Trophoblast cell (in vitro differentiated cells and primary cell): ENCODE data around the gene IVD.

Experiments used
- DNase-seq, 2 donors: peaks; one replicate each; pipeline ENCODE4 v3.0.0-alpha.2; 2016
- H2AFZ ChIP-seq: 2 replicates; pipeline ENCODE4 v1.6.1; 2013; ENCODE audit warnings: low read length, moderate library complexity, mild to moderate bottlenecking; ENCODE audit not compliant: insufficient read depth, poor library complexity
- H2AK5ac ChIP-seq: 2 replicates; pipeline ENCODE4 v1.6.1; 2013; ENCODE audit warnings: mild to moderate bottlenecking, low read length
- H2BK120ac ChIP-seq: 2 replicates; pipeline ENCODE4 v1.6.1; 2013; ENCODE audit warnings: low read length, mild to moderate bottlenecking, moderate library complexity; ENCODE audit not compliant: insufficient read depth, poor library complexity
- H2BK12ac ChIP-seq: 2 replicates; pipeline ENCODE4 v1.6.1; 2013; ENCODE audit warnings: mild to moderate bottlenecking, low read length, moderate library complexity
- H2BK5ac ChIP-seq: 2 replicates; pipeline ENCODE4 v1.6.1; 2013; ENCODE audit warnings: low read length, low read depth, moderate library complexity, mild to moderate bottlenecking; ENCODE audit not compliant: poor library complexity
- H3K14ac ChIP-seq: 2 replicates; pipeline ENCODE4 v1.6.1; 2013; ENCODE audit warnings: mild to moderate bottlenecking, low read length
- H3K18ac ChIP-seq: 2 replicates; pipeline ENCODE4 v1.6.1; 2013; ENCODE audit warnings: mild to moderate bottlenecking, low read length
- H3K23ac ChIP-seq: 2 replicates; pipeline ENCODE4 v1.6.1; 2013; ENCODE audit warnings: low read length
- H3K27ac ChIP-seq: 2 replicates; pipeline ENCODE4 v1.5.1; 2013; ENCODE audit warnings: low read depth, mild to moderate bottlenecking, inconsistent platforms, low read length, moderate library complexity
- H3K27me3 ChIP-seq: 2 replicates; pipeline ENCODE4 v1.6.1; 2013; ENCODE audit warnings: inconsistent platforms, mild to moderate bottlenecking, low read length, moderate library complexity; ENCODE audit not compliant: insufficient read depth
- H3K36me3 ChIP-seq, 2 experiments: 1 replicate in 1 of 2; 2 replicates in 1 of 2; pipeline ENCODE4 v1.6.1; 2013; ENCODE audit warnings: low read length in 2 of 2, mild to moderate bottlenecking in 2 of 2, moderate library complexity in 1 of 2; ENCODE audit not compliant: insufficient read depth in 2 of 2, control insufficient read depth in 1 of 2
- H3K4ac ChIP-seq: 2 replicates; pipeline ENCODE4 v1.6.1; 2013; ENCODE audit warnings: low read depth, mild to moderate bottlenecking, low read length, moderate library complexity
- H3K4me1 ChIP-seq, 2 experiments: 1 replicate in 1 of 2; 2 replicates in 1 of 2; pipeline ENCODE4 v1.6.1; 2013; ENCODE audit warnings: low read length in 2 of 2, mild to moderate bottlenecking in 2 of 2, moderate library complexity in 1 of 2; ENCODE audit not compliant: insufficient read depth in 2 of 2, control insufficient read depth in 1 of 2
- H3K4me2 ChIP-seq: 2 replicates; pipeline ENCODE4 v1.6.1; 2013; ENCODE audit warnings: inconsistent platforms, mild to moderate bottlenecking, low read length, moderate library complexity
- H3K4me3 ChIP-seq: 2 replicates; pipeline ENCODE4 v1.5.1; 2013; ENCODE audit warnings: mild to moderate bottlenecking, low read depth, low read length, inconsistent platforms
- H3K79me1 ChIP-seq: one replicate; pipeline ENCODE4 v1.6.1; 2013; ENCODE audit warnings: low read length
- H3K79me2 ChIP-seq: 2 replicates; pipeline ENCODE4 v1.6.1; 2013; ENCODE audit warnings: low read length, mild to moderate bottlenecking; ENCODE audit not compliant: control insufficient read depth, insufficient read depth, poor library complexity
- H3K9ac ChIP-seq: 2 replicates; pipeline ENCODE4 v1.6.1; 2013; ENCODE audit warnings: mild to moderate bottlenecking, low read length
- H3K9me3 ChIP-seq: 2 replicates; pipeline ENCODE4 v1.6.1; 2013; ENCODE audit warnings: low read depth, mild to moderate bottlenecking, control low read depth, inconsistent platforms, low read length; ENCODE audit not compliant: insufficient read depth
- H4K12ac ChIP-seq: 2 replicates; pipeline ENCODE4 v1.6.1; 2013; ENCODE audit warnings: low read depth, mild to moderate bottlenecking, low read length, moderate library complexity
- H4K8ac ChIP-seq: 2 replicates; pipeline ENCODE4 v1.6.1; 2013; ENCODE audit warnings: low read depth, mild to moderate bottlenecking, low read length, moderate library complexity
- H4K91ac ChIP-seq: one replicate; pipeline ENCODE4 v1.6.1; 2013; ENCODE audit warnings: low read depth, mild to moderate bottlenecking, low read length, moderate library complexity
- WGBS: extraction: QIAGEN DNeasy Blood & Tissue Kit; methylation state at CpG from one replicate; pipeline ENCODE4 v1.1.7; 2013; ENCODE audit warnings: missing lambda C conversion rate; ENCODE audit not compliant: insufficient read length, insufficient coverage; ENCODE audit errors: extremely low coverage; 5-methylcytosine and 5-hydroxymethylcytosine counted together

IVD gene

DNA sequence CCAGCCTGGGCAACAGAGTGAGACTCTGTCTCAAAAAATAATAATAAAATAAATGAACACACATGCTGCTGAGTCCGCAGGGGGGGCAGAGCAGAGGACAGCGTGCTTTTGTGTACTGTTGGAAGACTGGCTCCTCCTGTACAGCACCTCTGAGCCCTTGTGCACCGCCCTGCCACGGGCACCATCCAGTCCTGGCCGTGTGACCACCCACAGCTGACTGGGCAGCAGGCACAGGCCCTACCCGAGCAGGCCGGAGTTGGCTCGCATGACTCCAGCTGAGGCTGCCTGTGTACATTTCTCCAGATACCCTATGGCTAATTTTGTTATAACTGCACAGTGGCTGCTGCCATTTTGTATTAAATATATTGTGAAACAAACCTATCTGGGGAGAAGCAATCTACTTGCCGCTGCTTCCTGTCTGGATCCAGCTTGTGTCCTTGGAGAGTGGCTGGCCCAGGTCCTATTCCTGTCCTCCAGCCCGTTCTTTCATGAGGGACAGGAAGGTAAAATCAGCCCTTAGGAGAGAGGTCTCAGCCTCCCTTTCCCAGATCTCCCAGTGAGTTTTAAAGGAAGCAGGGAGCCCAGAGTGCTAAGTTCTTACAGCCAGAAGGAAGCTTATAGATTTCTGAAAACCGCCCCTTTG, 14.6 kb downstream of the IVD start:
- Histone ChIP-seq H2BK5ac (no peak overlapping the region), H2AK5ac (no peak overlapping the region), H4K12ac (no peak overlapping the region), H3K79me1 (no peaks in the 10 kb centered on the region), H3K9ac (no peak overlapping the region), H4K91ac (no peak overlapping the region), H3K4me2 (no peak overlapping the region), H3K36me3 (peaks cover 15 to 23% of the 10 kb centered on the region in 2 experiments), H3K79me2 (no peaks in the 10 kb centered on the region), H3K14ac (no peak overlapping the region), H3K4me1 (peaks cover 3% of the 10 kb centered on the region in 2 experiments), H3K18ac (no peak overlapping the region), H3K4ac (no peak overlapping the region), H3K4me3 (no peak overlapping the region), H3K27me3 (no peaks in the 10 kb centered on the region), H2BK120ac (no peak overlapping the region), H4K8ac (no peak overlapping the region), H3K27ac (no peak overlapping the region), H2AFZ (no peak overlapping the region), H3K9me3 (no peaks in the 10 kb centered on the region), H3K23ac (no peak overlapping the region), H2BK12ac (no peak overlapping the region)
- no peak for DNase-seq
- WGBS = no CpG with 5 or more reads among the region's 11 CpGs

DNA sequence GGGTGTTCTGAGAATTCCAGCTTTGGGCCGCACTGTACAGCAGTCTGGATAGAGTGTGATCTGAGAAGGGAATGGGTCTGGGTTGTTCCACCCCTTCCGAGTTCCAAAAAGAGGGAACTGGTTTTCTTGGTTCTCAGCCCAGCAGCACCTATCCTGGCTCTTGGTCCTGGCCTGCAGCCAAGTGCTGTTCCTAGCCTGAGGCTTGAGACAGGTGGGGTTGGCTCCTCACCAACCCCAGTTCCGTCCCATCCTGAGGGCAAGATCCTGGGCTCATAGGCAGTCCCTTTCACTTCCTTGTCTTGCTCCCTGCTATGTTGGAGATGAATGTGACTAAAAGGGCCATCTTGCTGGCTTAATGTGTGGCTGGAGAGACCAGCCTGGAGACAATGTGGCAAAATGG, 15.2 kb downstream of the IVD start:
- Histone ChIP-seq H2AFZ (no peak overlapping the region), H3K4me3 (no peak overlapping the region), H3K27me3 (no peaks in the 10 kb centered on the region), H4K12ac (no peak overlapping the region), H3K23ac (no peak overlapping the region), H2BK5ac (no peak overlapping the region), H3K4ac (no peak overlapping the region), H2BK120ac (no peak overlapping the region), H4K91ac (no peak overlapping the region), H3K79me1 (no peaks in the 10 kb centered on the region), H3K4me1 (peaks cover 3% of the 10 kb centered on the region in 2 experiments), H3K36me3 (peaks cover 9 to 17% of the 10 kb centered on the region in 2 experiments), H4K8ac (no peak overlapping the region), H3K4me2 (no peak overlapping the region), H2AK5ac (no peak overlapping the region), H3K9ac (no peak overlapping the region), H3K18ac (no peak overlapping the region), H2BK12ac (no peak overlapping the region), H3K14ac (no peak overlapping the region), H3K79me2 (no peaks in the 10 kb centered on the region), H3K9me3 (no peaks in the 10 kb centered on the region), H3K27ac (no peak overlapping the region)
- no CpG with 5 or more reads among the region's 3 CpGs for WGBS
- DNase-seq = no peak

DNA sequence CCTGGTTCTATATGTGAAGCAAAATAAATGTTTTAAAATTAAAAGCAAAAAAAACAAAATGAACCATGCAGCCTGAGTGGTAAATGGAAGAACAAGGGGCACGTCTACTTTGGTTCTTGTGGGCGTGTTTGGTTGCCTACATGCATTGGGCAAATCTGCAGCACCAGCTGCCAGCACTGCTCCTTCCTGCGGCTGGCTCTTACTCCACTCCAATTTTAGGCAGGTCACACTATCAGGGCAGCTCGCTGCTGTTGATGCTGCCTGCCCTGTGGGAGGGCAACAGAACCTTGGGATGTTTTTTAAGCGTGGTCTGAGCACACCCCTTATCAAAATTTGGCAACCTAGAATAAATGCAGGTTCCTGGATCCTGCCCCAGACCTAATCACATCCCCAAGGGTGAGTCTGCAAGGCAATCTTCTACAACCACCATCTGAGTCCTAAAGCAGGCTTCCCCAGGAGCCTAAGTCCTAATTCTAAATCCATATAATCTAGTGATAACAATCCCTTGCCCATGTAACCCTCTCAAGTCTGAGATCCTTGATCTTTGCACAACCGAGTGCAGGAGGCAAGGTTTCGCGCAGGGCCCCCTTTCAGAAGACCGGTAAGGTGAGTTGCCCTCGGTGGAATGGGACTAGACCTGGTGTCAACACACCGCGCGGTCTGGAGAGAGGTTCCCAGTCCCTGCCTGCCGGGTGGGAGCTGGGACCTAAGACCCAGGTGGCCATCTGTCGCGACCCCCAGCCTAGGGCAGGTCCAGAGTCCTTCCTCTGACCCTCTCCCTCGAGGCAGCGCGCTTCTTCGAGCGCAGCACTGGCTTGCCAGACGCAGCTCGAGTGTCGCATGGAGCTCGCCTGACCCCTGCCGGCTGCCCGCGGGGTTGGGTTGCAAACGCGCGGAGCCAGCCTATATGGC, 15.9 kb downstream of the IVD start:
- Histone ChIP-seq H3K79me2 (no peaks in the 10 kb centered on the region), H3K18ac (no peak overlapping the region), H3K9ac (peak overlapping the region; percentile 74), H3K36me3 (peaks cover 4 to 11% of the 10 kb centered on the region in 2 experiments), H2BK12ac (no peak overlapping the region), H3K9me3 (no peaks in the 10 kb centered on the region), H4K12ac (no peak overlapping the region), H3K4me2 (peak overlapping the region; percentile 80), H3K4me1 (peaks cover 3% of the 10 kb centered on the region in 2 experiments), H2BK120ac (no peak overlapping the region), H4K91ac (no peak overlapping the region), H3K4me3 (peak overlapping the region; percentile 34), H3K27ac (no peak overlapping the region), H3K4ac (no peak overlapping the region), H3K27me3 (no peaks in the 10 kb centered on the region), H3K14ac (no peak overlapping the region), H3K23ac (no peak overlapping the region), H3K79me1 (no peaks in the 10 kb centered on the region), H2AFZ (peak overlapping the region; percentile 47), H4K8ac (no peak overlapping the region), H2BK5ac (no peak overlapping the region), H2AK5ac (no peak overlapping the region)
- no CpG with 5 or more reads among the region's 31 CpGs for WGBS
- peak; percentile 71 to 90 for DNase-seq

DNA sequence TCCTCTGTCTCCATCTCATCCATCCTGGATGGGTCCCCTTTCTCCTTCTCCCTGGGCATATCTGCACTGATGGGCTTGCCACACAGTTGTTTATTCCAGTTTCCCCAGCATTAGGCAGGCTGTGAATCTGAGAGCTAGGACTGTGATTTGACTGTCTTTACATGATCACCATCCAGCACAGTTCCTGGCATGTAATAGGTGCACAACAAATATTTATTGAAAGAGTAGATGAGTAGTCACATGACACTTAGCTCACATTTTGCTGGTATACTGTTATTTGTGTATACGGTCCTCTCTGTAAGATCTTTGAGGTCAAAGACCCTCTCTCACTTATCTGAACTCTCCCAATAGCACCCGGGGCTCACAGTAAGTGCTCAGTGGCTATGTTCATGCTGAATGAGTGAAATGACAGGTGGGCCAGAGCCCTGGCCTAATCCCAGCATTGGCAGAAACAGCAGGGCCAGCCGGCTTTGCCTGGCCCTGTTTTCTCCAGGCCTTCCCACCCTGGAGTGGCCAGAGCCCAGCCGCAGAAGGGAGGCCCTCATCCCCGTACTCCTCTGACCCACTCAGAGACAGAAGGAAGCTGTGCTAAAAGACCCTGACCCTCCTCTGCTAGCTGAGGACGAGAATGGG, 19.0 kb downstream of the IVD start:
- Histone ChIP-seq H3K36me3 (no peaks in the 10 kb centered on the region), H3K27me3 (no peaks in the 10 kb centered on the region), H2BK120ac (no peak overlapping the region), H3K4me2 (no peak overlapping the region), H3K14ac (no peak overlapping the region), H3K27ac (no peak overlapping the region), H3K79me1 (no peaks in the 10 kb centered on the region), H3K4me1 (peaks cover 3% of the 10 kb centered on the region in 2 experiments), H3K23ac (peak overlapping the region; percentile 7), H3K4ac (no peak overlapping the region), H3K9me3 (no peaks in the 10 kb centered on the region), H4K12ac (no peak overlapping the region), H2AFZ (no peak overlapping the region), H3K9ac (no peak overlapping the region), H2AK5ac (no peak overlapping the region), H2BK12ac (no peak overlapping the region), H3K79me2 (no peaks in the 10 kb centered on the region), H3K18ac (no peak overlapping the region), H4K8ac (no peak overlapping the region), H4K91ac (no peak overlapping the region), H3K4me3 (no peak overlapping the region), H2BK5ac (no peak overlapping the region)
- no CpG with 5 or more reads among the region's 6 CpGs for WGBS
- no peak for DNase-seq
